AG10803 (cell line): ENCODE results near the gene ODAD4.

Source experiments
- DNase-seq: peaks from one replicate; pipeline ENCODE4 v3.0.0; 2010; ENCODE audit warnings: low read depth
- H3K4me3 ChIP-seq: 2 replicates; pipeline ENCODE4 v1.5.1; 2011; ENCODE audit warnings: mild to moderate bottlenecking, low read length, control low read depth
- CTCF ChIP-seq: conservative IDR thresholded peaks from 2 replicates; pipeline ENCODE4 v1.5.1; 2011; ENCODE audit warnings: mild to moderate bottlenecking, low read length, control low read depth, inconsistent platforms

Gene ODAD4, protein sequence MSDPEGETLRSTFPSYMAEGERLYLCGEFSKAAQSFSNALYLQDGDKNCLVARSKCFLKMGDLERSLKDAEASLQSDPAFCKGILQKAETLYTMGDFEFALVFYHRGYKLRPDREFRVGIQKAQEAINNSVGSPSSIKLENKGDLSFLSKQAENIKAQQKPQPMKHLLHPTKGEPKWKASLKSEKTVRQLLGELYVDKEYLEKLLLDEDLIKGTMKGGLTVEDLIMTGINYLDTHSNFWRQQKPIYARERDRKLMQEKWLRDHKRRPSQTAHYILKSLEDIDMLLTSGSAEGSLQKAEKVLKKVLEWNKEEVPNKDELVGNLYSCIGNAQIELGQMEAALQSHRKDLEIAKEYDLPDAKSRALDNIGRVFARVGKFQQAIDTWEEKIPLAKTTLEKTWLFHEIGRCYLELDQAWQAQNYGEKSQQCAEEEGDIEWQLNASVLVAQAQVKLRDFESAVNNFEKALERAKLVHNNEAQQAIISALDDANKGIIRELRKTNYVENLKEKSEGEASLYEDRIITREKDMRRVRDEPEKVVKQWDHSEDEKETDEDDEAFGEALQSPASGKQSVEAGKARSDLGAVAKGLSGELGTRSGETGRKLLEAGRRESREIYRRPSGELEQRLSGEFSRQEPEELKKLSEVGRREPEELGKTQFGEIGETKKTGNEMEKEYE

GRCh38 chr17:41930009-41930832 is at the start of gene ODAD4:
Gene ODAD4, plus strand, starts transcription at chr17:41930617. Its CDS starts 107 bp downstream, at chr17:41930724.
- peak; percentile 98 for DNase-seq
- peak; percentile 57 for TF ChIP-seq CTCF
- H3K4me3 ChIP-seq: peak within 1 kb of the TSS; percentile 75

- DNase-seq: no peak
- H3K4me3 ChIP-seq: no peak overlapping the region
- no peak for TF ChIP-seq CTCF
Measured at GRCh38 chr17:41882756-41883155, 47.7 kb upstream of the ODAD4 start.

DNA sequence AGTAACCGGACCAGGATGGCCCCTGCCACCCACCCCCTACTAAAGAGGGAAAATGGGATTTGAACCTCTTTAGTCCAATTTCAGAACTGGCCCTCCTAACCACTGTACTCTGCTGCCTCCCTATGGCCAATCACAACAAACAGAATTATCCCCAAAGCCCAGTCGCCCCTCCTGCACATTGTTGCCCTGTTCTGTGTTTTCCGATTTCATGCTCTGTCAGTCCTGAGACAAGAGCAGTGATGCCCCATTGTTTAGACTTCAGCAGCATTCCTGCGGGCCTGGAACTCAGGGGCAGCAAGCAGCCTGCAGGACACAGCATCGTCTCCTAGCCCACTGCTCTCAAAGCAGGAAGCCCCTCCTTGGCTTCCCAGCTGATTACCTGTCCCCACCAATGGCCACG is 44.7 kb upstream of the ODAD4 start:
- peak; percentile 25 for TF ChIP-seq CTCF
- no peak overlapping the region for H3K4me3 ChIP-seq
- DNase-seq: no peak

DNA sequence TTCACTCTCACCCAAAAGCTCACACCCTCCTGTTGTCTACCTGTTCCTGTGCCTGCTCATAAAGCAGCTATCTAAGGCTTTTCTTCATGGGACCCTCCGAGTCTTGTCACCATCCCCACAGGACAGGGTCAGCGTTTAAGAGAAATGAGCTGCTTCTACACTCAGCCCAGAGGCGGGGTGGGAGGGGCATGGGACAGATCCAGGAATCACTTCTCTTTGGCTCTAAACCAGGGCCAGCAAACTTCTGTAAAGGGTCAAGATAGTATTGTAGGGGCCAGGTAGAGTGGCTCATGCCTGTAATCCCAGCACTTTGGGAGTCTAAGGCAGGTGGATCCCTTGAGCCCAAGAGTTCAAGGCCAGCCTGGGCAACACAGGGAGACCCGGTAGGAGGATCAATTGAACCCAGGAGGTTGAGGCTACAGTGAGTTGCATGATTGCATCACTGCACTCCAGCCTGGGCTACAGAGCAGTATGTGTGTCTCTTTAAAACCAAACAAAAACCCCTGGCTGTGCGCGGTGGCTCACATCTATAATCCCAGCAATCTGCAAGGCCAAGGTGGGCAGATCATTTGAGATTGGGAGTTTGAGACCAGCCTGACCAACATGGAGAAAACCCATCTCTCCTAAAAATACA is 42.0 kb upstream of the ODAD4 start:
- H3K4me3 ChIP-seq: no peak overlapping the region
- no peak for TF ChIP-seq CTCF
- DNase-seq: no peak

- TF ChIP-seq CTCF: no peak
- H3K4me3 ChIP-seq: no peak overlapping the region
- no peak for DNase-seq
Measured at GRCh38 chr17:41891135-41892020, 39.0 kb upstream of the ODAD4 start.

- no peak for TF ChIP-seq CTCF
- no peak overlapping the region for H3K4me3 ChIP-seq
- DNase-seq: no peak
Measured at GRCh38 chr17:41892021-41892376, 38.4 kb upstream of the ODAD4 start.
